ENCODE results near the gene KCND1.

The KCND1 gene

DNA sequence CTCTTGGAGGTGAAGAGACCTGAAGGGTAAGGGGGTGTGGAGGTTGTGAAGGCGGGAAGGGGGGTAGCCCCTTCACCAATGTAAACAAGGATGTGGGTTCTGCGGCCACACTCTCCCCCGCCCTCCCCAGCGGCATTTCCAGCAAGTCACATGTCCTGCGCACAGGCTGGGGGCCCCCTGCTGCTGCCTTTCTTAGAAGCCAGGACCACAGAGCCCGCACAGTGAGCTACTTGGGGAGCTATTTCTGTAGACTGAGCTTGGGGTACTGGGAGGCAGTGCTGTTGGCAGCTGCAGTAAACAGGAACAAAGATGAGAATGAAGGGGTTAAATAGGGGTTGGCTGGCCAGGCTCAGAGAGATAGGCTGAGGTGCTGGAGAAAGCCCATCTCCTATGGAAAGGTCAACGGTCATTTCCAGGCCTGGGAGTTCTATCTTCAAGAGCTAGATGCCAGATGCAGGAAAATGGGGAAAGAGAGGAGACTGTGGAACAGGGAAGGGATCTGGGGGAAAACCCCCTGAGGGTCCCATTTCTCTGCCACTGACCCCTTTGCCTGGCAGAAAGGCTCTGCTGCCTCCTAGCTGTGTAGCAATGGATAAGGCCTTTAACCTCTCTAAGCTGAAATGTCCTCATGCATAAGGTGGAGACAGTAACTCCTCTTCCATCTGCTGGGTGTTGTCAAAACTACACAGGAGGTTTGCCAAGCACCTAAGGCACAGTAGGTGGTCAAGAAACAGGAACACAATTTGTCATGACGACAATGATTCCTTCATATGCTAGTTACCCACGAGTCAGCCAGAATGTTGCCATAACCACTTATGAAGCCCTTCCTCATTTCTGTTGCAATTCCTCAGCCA is 34.4 kb downstream of the KCND1 start:
- no peak for FAIRE-seq

DNA sequence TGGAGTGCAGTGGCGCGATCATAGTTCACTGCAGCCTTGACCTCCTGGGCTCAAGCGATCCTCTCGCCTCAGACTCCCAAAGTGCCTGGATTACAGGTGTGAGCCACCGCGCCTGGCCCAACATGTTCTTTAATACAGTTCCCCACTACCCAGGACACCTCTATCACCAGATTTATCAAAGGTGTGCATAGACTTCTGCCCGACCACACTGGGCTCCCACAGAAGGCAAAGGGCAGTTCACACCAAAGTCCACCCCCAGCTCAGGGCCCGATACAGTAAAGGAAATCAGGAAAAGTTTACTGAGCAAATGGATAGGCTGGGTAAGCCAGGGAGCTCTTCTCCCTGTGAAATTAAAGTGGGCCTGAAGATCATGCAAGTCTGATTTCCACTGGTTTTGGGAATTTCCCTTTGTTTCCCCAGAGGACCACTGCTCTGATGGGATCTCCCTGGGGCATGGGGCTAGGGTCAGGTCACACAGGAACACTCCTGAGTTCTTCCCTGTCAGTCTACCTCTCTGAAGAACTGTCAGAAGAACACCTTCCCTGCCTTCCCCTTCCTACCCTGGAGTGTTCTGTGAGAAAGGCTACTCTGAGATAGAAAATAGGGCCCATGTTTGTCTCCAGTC is 35.1 kb downstream of the KCND1 start:
- no peak for FAIRE-seq

DNA sequence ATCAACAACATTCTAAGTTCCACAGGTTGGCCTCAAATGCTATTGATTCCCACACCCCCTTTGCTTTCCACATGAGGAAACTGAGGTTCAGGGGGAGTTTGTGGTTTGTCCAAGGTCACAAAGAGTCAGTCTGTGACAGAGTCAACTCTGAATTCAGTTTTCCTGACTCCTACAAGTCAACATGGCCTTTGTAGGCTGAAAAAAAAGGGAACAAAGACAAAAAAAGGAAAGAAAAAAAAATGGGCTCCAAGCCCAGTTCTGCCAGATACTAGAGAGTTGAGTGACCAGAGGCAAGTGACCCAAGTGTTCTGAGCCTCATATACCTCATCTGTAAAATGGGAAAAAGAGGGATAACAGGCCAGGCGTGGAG is 36.4 kb downstream of the KCND1 start:
- FAIRE-seq: no peak

DNA sequence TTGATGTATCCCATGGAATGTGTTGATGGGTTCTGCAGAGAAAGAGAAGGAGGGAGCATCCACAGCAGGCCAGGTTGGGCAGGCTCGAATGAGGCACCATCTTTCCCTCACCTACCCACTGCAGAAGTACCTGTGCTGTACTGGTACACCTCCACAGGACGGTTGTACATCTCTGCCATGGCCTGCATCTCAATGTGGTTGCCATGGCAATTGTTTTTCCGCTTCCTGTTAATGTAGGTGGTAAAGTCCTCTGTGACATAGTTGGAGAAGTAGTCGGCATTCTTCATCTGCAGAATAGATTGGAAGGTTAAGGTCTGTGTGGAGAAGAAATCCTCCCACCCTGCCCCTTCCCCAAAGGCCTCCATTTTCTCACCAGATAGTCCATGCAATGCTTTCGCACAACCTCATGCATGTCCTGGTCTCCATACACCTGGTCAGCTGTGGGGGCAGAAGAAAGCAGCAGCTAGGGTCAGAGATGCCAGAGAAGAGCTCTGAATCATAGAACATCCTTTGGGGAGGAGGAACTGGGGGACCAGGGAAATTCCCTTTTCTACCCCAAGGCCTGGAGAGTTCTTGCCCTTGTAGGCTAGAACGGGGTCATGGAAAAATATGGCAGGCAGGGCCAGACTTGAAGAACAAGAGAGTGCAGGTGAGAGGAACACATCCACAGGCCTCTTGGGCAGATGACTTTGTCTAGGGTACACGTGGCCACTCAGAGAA is 36.9 kb downstream of the KCND1 start:
- no peak for FAIRE-seq

- FAIRE-seq: no peak
Observed at GRCh38 chrX:48933757-48934156, 37.9 kb downstream of the KCND1 start.

- FAIRE-seq: no peak
Observed at GRCh38 chrX:48927736-48928382, 43.8 kb downstream of the KCND1 start.

DNA sequence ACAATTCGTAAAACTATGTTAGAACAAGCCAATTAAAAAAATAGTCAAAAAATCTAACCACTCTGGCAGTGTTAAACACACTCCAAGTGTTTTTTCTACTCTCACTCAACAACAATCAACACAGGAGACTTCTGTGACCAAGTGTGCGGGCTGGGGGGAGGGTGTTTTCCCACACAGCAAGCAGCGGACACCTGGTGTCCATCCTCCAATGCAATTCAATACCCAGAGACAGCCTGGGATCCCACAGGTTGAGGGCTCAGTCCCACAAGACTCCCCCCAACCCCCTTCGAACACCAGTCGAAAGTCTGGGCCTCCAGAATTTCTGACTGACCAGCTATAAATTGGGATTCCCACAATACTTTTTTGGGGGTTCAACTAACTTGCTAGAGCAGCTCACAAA is 44.5 kb downstream of the KCND1 start:
- FAIRE-seq: no peak

DNA sequence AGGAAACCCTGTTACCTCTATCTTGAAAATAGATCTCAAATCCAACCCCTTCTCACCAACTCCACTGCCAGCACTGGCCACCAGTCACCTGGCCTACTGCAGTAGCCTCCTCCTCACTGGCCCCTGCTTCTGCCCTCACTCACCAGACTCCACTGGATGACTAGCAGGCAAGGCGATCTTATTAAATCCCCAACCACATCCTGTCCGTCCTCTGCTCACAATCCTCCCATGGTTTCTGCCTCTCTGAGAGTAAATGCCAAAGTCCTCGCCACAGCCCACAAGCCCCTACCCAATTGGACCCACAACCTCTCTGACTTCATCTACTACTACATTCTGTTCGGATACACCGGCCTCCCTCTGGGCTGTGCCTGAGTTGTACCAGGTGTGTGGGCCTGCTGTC is 47.4 kb downstream of the KCND1 start:
- no peak for FAIRE-seq

GRCh38 chrX:48923771-48924170 is 47.9 kb downstream of the KCND1 start:
- no peak for FAIRE-seq

GRCh38 chrX:48920718-48921104 is 50.9 kb downstream of the KCND1 start:
- no peak for FAIRE-seq

DNA sequence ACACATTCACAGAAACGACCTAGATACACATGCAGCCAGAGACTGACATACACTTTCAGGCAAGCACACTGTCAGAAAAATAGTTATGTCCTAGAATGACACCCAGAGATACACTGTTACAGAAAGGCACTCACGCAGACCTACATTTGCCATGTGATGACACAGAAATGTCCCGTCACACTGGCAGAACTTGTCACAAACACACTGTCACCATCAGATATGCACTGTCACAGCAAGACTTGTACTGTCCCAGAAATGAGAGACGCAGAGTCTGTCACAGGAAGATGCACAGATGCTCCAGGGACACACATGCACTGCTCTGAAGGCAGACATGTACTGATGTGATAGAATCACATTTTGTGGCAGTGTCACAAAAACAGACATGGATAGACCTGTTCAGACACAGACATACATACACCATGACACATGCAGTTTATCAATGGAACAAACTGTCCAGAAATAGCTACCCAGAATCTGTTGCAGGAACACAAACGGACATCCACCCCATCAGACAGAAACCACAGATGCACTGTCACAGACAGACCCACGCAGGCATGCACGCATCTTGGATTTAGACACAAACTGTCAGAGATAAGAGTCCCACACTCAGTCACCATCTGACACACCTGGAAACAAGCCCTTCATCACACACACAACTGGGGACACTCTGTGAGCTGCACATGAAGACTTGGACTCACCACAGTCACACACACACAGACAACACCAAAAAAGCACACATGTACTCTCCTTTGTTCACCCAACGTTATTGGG is 51.5 kb downstream of the KCND1 start:
- no peak for FAIRE-seq

- no peak for FAIRE-seq
Observed at GRCh38 chrX:48919360-48919841, 52.2 kb downstream of the KCND1 start.

- FAIRE-seq: peak; percentile 73
Observed at GRCh38 chrX:48918643-48919340, 52.9 kb downstream of the KCND1 start, which contains the start of gene PIM2. TSS of gene PIM2 (minus strand) at chrX:48919024. CDS start at chrX:48918834, 190 bp downstream.

- no peak for FAIRE-seq
Observed at GRCh38 chrX:48918301-48918642, 53.4 kb downstream of the KCND1 start.

- FAIRE-seq: peak; percentile 68
Observed at GRCh38 chrX:48917139-48918001, 54.3 kb downstream of the KCND1 start.

DNA sequence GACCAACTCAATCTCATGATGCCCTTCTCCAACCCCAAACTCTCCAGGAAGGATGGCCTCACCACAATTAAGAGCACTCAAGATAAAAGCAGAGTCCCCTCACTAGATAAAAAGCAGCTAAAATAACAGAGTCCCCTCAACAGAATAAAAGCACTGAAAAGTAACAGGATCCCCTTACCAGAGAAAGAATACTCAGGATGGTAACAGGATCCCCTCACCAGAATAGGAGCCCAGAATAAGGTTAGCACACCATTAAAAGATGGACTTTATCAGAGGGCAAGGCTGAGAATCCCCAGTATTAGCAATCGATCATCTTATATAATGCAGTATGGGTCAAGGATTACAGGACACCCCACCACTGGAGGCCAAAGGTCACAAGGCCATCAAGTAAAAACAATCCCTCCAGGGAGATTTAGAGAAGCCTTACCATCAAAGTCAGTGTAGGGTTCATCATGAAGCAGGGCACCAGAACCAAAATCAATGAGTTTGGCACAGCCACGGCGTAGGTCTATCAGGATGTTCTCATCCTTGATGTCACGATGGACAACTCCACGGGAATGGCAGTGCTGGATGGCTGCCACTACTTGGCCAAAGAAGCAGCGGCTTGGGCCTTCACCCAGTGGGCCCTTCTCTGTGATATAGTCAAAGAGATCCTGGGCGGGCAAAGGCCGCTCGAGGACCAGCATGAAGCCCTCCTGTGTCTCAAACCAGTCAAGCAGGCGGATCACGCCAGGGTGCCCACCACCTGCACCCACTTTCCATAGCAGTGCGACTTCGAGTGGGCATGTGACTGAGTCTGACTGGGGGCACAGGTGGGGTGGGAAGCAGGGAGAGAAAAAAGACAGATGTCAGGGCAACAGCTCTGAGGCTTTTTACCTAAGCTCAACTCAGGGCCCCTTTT is 56.8 kb downstream of the KCND1 start:
- FAIRE-seq: no peak

DNA sequence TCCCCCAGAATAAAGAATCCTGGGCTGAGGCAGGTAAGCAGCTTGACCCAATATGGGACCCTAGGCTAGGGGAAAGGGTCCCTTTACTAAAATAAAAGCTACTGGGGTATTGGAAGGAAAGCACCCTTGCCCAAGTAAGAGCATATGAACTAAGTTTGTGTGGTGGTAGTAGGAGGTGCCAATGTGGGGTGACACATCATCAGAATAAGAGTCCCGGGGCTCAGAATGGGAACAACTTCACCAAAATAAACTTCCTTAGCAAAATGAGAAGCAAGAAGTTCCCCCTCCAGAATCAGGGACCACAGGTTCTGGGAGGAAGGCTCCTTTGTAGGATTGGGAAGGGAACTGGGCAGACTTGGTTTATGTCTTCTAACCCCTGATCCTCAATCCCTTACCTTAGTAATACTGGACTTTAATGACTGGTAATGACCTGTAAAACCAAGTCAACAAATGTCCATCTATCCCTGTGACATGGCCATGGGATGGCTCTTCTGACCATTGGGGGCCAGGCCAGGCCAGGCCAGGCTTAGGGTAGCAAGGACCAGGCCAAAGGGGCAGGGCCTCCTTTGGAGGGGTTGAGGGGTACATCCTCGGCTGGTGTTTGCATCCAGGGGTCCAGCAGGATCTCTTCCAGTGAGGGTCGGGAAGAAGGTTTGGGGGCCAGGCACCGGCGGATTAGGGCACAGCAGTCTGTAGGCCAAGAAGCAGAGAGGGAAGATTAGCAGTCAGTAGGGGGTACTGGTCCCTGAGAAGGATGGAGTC is 57.9 kb downstream of the KCND1 start:
- FAIRE-seq: no peak

- no peak for FAIRE-seq
Observed at GRCh38 chrX:48911412-48912182, 60.0 kb downstream of the KCND1 start, which contains the start of gene SLC35A2. TSS of gene SLC35A2 (minus strand) at chrX:48911646. CDS start at chrX:48911636, 10 bp downstream.

All from TTC549 (cell line).